Gastroesophageal sphincter (tissue), 3 donors: ENCODE data around the gene ZNF653.

Experiments
- CTCF ChIP-seq, 4 experiments: fragments of 200-600 bp in 2 of 4; fragments of 450-650 bp in 2 of 4; sonication (generic) in 1 of 4; IDR thresholded peaks; one replicate each; pipeline ENCODE4 v1.5.1; 2017 to 2019; ENCODE audit warnings: antibody characterized with exemption in 4 of 4, mild to moderate bottlenecking in 2 of 4, moderate library complexity in 2 of 4
- EP300 ChIP-seq: sonication (generic); formaldehyde crosslinking; IDR thresholded peaks from one replicate; pipeline ENCODE4 v1.6.1; 2017; ENCODE audit warnings: antibody characterized with exemption, mild to moderate bottlenecking
- POLR2A ChIP-seq, 2 donors: fragments of 450-650 bp; IDR thresholded peaks; one replicate each; pipeline ENCODE4 v1.6.1; 2017; ENCODE audit warnings: antibody characterized with exemption in 2 of 2, mild to moderate bottlenecking in 2 of 2, moderate library complexity in 1 of 2
- POLR2AphosphoS5 ChIP-seq: sonication (generic); formaldehyde crosslinking; IDR thresholded peaks from one replicate; pipeline ENCODE4 v1.6.1; 2017; ENCODE audit warnings: antibody characterized with exemption

- TF ChIP-seq CTCF (IDR thresholded peaks at IDR 0.05) (no peak), POLR2A (IDR thresholded peaks at IDR 0.05) (no peak), POLR2AphosphoS5 (no peak), EP300 (no peak)
Measured at GRCh38 chr19:11457831-11458230, 47.8 kb downstream of the ZNF653 start.
